ENCODE results near the gene CLIC3. TPM values are rescaled to one million over a fixed set of nuclear protein-coding genes. Genes with fewer than 3 reads are reported as not detected.
A peak's percentile ranks its signal among the peaks of the same experiment; 100 is the strongest.

The CLIC3 gene
- total RNA-seq, 1 donor: 2.5 TPM

DNA sequence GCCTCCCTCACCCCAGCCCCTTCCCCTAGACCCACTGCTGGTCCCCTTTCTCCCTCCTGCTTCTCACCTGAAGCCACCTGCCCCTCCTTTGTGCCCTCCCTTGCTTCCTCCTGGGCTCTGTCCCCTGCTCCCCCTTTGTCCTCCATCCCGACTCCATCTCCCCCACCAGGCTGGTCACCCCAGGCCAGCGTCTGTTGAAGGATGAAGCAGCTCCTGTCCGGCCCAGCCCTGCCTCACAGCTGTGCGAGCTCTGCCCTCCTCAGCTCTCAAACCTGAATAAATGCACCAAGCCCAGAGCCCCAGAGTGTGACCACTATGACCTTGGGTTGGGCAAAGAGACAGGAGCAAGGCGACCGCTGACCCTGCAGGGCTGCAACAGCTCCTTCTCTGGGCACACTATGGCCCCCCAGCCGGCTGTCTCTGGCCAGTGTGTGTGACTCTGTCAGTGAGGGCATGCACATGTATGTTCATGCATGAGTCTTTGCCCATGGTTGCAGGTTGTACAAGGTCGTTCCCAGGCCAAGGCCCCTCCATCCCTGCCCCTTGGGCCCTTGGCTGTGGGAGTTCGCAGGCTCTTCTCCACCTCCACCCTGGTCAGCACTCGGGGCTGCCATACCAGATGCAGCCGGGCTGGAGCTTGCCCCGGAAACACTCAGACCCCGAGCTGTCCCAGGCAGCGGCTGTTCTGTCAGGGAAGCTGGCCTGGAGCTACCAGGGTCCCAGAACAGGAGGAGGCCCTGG lies 41.0 kb downstream of the CLIC3 start:
- Histone ChIP-seq H3K27me3 (ENCODE audit: insufficient read depth, low read length) (no peaks in the 10 kb centered on the region), H3K79me2 (ENCODE audit: insufficient read depth, low read length) (no peaks in the 10 kb centered on the region), H3K4me2 (ENCODE audit: insufficient read depth, low read length) (no peak overlapping the region), H3K4me3 (ENCODE audit: insufficient read depth, low read length) (no peak overlapping the region), H3K4me1 (ENCODE audit: insufficient read depth, low read length) (peaks cover under 1% of the 10 kb centered on the region), H3K27ac (ENCODE audit: low read depth, low read length) (no peak overlapping the region), H4K20me1 (ENCODE audit: insufficient read depth, low read length) (no peaks in the 10 kb centered on the region), H2AFZ (ENCODE audit: low read length) (no peak overlapping the region), H3K36me3 (ENCODE audit: insufficient read depth, low read length) (no peaks in the 10 kb centered on the region), H3K9me3 (ENCODE audit: low read depth, low read length) (no peaks in the 10 kb centered on the region)
- DNase-seq (ENCODE audit: insufficient read length, low spot score, missing footprints): peak; percentile 81
- TF ChIP-seq, protein P1, sequence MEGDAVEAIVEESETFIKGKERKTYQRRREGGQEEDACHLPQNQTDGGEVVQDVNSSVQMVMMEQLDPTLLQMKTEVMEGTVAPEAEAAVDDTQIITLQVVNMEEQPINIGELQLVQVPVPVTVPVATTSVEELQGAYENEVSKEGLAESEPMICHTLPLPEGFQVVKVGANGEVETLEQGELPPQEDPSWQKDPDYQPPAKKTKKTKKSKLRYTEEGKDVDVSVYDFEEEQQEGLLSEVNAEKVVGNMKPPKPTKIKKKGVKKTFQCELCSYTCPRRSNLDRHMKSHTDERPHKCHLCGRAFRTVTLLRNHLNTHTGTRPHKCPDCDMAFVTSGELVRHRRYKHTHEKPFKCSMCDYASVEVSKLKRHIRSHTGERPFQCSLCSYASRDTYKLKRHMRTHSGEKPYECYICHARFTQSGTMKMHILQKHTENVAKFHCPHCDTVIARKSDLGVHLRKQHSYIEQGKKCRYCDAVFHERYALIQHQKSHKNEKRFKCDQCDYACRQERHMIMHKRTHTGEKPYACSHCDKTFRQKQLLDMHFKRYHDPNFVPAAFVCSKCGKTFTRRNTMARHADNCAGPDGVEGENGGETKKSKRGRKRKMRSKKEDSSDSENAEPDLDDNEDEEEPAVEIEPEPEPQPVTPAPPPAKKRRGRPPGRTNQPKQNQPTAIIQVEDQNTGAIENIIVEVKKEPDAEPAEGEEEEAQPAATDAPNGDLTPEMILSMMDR (IDR thresholded peaks at IDR 0.05; ENCODE audit: extremely low read depth, low read depth, low read length): no peak

DNA sequence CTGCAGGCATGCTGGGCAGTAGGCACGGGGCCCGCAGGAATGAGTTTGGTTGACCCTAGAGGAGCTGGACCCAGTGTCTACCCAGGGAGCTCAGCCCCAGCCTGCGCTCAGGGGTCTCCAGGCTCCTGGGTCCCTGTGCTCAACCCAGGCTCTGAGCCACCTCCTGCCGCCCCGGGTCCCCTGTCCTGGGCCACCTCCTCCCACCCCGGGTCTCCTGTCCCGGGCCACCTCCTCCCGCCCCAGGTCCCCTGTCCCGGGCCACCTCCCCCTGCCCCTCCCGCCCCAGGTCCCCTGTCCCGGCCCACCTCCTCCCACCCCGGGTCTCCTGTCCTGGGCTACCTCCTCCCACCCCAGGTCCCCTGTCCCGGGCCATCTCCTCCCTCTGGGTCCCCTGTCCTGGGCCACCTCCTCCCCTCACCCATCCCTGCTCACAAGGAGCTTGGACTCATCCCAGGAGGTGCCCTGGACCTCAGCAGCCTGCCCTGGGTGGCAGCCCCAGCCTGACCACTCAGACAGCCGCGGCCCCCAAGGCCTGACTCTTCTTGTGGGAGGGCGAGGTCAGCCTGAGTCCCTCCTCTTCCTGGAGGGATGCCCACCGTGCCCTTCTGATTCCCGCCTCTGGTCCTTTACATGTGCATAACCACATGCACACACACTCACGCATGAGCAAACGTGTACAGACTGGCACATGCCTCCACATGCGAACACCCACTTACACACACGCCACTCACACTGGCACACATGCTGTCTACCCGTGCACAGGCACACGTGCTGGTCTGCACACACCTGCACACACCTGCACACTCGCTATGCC lies 41.9 kb downstream of the CLIC3 start:
- Histone ChIP-seq H3K27me3 (ENCODE audit: insufficient read depth, low read length) (no peaks in the 10 kb centered on the region), H3K4me3 (ENCODE audit: insufficient read depth, low read length) (no peak overlapping the region), H3K4me1 (ENCODE audit: insufficient read depth, low read length) (peaks cover 4% of the 10 kb centered on the region), H3K4me2 (ENCODE audit: insufficient read depth, low read length) (no peak overlapping the region), H3K79me2 (ENCODE audit: insufficient read depth, low read length) (no peaks in the 10 kb centered on the region), H2AFZ (ENCODE audit: low read length) (no peak overlapping the region), H4K20me1 (ENCODE audit: insufficient read depth, low read length) (no peaks in the 10 kb centered on the region), H3K27ac (ENCODE audit: low read depth, low read length) (no peak overlapping the region), H3K36me3 (ENCODE audit: insufficient read depth, low read length) (no peaks in the 10 kb centered on the region), H3K9me3 (ENCODE audit: low read depth, low read length) (no peaks in the 10 kb centered on the region)
- DNase-seq (ENCODE audit: insufficient read length, low spot score, missing footprints): peak; percentile 78
- TF ChIP-seq, protein P1 (IDR thresholded peaks at IDR 0.05; ENCODE audit: extremely low read depth, low read depth, low read length): no peak

DNA sequence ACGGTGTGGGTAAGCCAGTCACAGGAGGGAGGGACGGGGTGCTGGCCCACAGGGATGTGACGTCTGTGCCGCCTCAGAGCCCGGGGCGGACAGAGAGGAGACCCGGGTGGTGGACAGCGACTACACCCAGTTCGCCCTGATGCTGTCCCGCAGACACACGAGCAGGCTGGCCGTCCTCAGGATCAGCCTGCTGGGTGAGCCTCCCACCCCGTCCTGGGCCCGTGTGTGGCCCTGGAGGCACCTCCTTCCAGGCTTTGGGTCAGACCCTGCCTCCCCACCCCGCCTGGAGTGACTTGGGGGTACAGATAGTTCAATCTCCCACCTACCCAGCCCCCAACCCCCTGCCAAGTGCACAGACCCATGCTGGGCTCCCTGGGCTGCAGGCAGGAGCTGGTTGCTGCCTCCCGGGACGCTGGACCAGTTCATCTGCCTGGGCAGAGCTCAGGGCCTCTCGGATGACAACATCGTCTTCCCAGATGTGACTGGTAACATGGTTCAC lies 42.5 kb downstream of the CLIC3 start:
- Histone ChIP-seq H3K9me3 (ENCODE audit: low read depth, low read length) (no peaks in the 10 kb centered on the region), H3K79me2 (ENCODE audit: insufficient read depth, low read length) (no peaks in the 10 kb centered on the region), H3K36me3 (ENCODE audit: insufficient read depth, low read length) (no peaks in the 10 kb centered on the region), H3K27ac (ENCODE audit: low read depth, low read length) (no peak overlapping the region), H3K27me3 (ENCODE audit: insufficient read depth, low read length) (no peaks in the 10 kb centered on the region), H3K4me1 (ENCODE audit: insufficient read depth, low read length) (peaks cover 4% of the 10 kb centered on the region), H3K4me3 (ENCODE audit: insufficient read depth, low read length) (no peak overlapping the region), H3K4me2 (ENCODE audit: insufficient read depth, low read length) (no peak overlapping the region), H4K20me1 (ENCODE audit: insufficient read depth, low read length) (no peaks in the 10 kb centered on the region), H2AFZ (ENCODE audit: low read length) (no peak overlapping the region)
- peak; percentile 85 for DNase-seq (ENCODE audit: insufficient read length, low spot score, missing footprints)
- TF ChIP-seq, protein P1 (IDR thresholded peaks at IDR 0.05; ENCODE audit: extremely low read depth, low read depth, low read length): no peak
